ENCODE results near the gene SPACDR.
"Not testable (repeated sequence)": the region's sequence is repeated elsewhere in the genome, so short reads cannot be mapped to it uniquely, and the experiment has no call there.

DNA sequence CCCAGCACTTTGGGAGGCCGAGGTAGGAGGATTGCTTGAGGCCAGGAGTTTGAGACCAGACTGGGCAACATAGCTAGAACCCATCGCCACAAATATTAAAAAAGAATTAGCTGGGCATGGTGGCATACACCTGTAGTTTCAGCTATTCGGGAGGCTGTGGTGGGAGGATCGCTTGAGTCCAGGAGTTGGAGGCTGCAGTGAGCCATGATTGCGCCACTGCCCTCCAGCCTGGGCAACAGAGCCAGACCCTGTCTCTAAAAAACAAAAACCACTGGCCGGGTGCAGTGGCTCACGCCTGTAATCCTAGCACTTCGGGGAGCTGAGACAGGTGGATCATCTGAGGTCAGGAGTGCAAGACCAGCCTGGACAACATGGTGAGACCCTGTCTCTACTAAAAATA, 10.2 kb downstream of the SPACDR start:
- TF ChIP-seq, protein P1, sequence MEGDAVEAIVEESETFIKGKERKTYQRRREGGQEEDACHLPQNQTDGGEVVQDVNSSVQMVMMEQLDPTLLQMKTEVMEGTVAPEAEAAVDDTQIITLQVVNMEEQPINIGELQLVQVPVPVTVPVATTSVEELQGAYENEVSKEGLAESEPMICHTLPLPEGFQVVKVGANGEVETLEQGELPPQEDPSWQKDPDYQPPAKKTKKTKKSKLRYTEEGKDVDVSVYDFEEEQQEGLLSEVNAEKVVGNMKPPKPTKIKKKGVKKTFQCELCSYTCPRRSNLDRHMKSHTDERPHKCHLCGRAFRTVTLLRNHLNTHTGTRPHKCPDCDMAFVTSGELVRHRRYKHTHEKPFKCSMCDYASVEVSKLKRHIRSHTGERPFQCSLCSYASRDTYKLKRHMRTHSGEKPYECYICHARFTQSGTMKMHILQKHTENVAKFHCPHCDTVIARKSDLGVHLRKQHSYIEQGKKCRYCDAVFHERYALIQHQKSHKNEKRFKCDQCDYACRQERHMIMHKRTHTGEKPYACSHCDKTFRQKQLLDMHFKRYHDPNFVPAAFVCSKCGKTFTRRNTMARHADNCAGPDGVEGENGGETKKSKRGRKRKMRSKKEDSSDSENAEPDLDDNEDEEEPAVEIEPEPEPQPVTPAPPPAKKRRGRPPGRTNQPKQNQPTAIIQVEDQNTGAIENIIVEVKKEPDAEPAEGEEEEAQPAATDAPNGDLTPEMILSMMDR (IDR thresholded peaks at IDR 0.05): not testable (repeated sequence)
- TF ChIP-seq POLR2A (IDR thresholded peaks at IDR 0.05): not testable (repeated sequence)
